K562 (cell line): ENCODE measurements around the gene NPDC1. TPM values are rescaled to one million over a fixed set of nuclear protein-coding genes. Genes with fewer than 3 reads are reported as not detected.

ENCODE experiments used
- ARID4B ChIP-seq: sonication (generic); formaldehyde crosslinking; IDR thresholded peaks from 2 replicates; pipeline ENCODE4 v1.8.0; 2022; ENCODE audit warnings: mild to moderate bottlenecking, missing genetic modification reagents
- CHD1 ChIP-seq: fragments of 200-600 bp; sonication (generic); IDR thresholded peaks from one replicate; pipeline ENCODE4 v1.6.1; 2012; ENCODE audit warnings: mild to moderate bottlenecking, moderate library complexity, low read length, inconsistent platforms
- CHD4 ChIP-seq: fragments of 200-600 bp; sonication (generic); IDR thresholded peaks from 3 replicates; pipeline ENCODE4 v1.6.1; 2012; ENCODE audit warnings: low read depth, mild to moderate bottlenecking, mixed read lengths, low read length, inconsistent platforms; ENCODE audit not compliant: insufficient read depth, insufficient replicate concordance, poor library complexity, severe bottlenecking
- CREB1 ChIP-seq, 2 experiments: sonication (generic) in 1 of 2; formaldehyde crosslinking in 1 of 2; IDR thresholded peaks; 2 replicates each; pipeline versions ENCODE4 v1.6.1 to v1.8.0; 2012 to 2022; ENCODE audit warnings: inconsistent platforms in 1 of 2, mild to moderate bottlenecking in 1 of 2, missing genetic modification reagents in 1 of 2, moderate library complexity in 1 of 2
- FUS ChIP-seq: fragments of 200-400 bp; formaldehyde crosslinking; optimal IDR thresholded peaks from 2 replicates; pipeline ENCODE3; 2017; ENCODE audit warnings: low read depth, low read length
- GABPB1 ChIP-seq: sonication (generic); formaldehyde crosslinking; IDR thresholded peaks from 2 replicates; pipeline ENCODE4 v1.8.0; 2022; ENCODE audit warnings: mild to moderate bottlenecking, missing genetic modification reagents
- HLTF ChIP-seq: fragments of 450-650 bp; IDR thresholded peaks from 2 replicates; pipeline ENCODE4 v1.6.1; 2016
- HNRNPL ChIP-seq: fragments of 200-400 bp; formaldehyde crosslinking; IDR thresholded peaks from 2 replicates; pipeline ENCODE4 v1.6.1; 2017; ENCODE audit warnings: low read depth, mild to moderate bottlenecking, low read length
- MCM5 ChIP-seq: fragments of 450-650 bp; IDR thresholded peaks from 2 replicates; pipeline ENCODE4 v1.6.1; 2016; ENCODE audit warnings: low read depth
- NCOA6 ChIP-seq: fragments of 450-650 bp; IDR thresholded peaks from 2 replicates; pipeline ENCODE4 v1.6.1; 2017; ENCODE audit warnings: mild to moderate bottlenecking
- NFE2 ChIP-seq: IDR thresholded peaks from 2 replicates; pipeline ENCODE4 v1.6.1; 2014; ENCODE audit warnings: antibody characterized with exemption, low read depth
- NR4A1 ChIP-seq, 2 experiments: fragments of 250-450 bp in 1 of 2; fragments of 450-650 bp in 1 of 2; sonication (Bioruptor Pico) in 1 of 2; IDR thresholded peaks; 2 replicates each; pipeline versions ENCODE4 v1.4.0 to v1.6.1; 2016 to 2020; ENCODE audit warnings: mild to moderate bottlenecking in 2 of 2, missing compliant biosample characterization in 1 of 2, missing genetic modification characterization in 1 of 2, moderate library complexity in 1 of 2
- PTRF ChIP-seq: fragments of 450-650 bp; IDR thresholded peaks from 2 replicates; pipeline ENCODE4 v1.6.1; 2016; ENCODE audit warnings: mild to moderate bottlenecking, missing genetic modification characterization, missing compliant biosample characterization
- SMAD4 ChIP-seq: fragments of 250-450 bp; sonication (Bioruptor Pico); conservative IDR thresholded peaks from 2 replicates; pipeline ENCODE4 v1.8.0; 2021; ENCODE audit warnings: inconsistent platforms, mild to moderate bottlenecking, moderate library complexity
- SMARCE1 ChIP-seq: fragments of 450-650 bp; IDR thresholded peaks from 2 replicates; pipeline ENCODE4 v1.7.1; 2016; ENCODE audit warnings: mild to moderate bottlenecking
- SREBF2 ChIP-seq: sonication (generic); formaldehyde crosslinking; IDR thresholded peaks from 2 replicates; pipeline ENCODE4 v1.4.0; 2020; ENCODE audit warnings: mild to moderate bottlenecking, missing genetic modification reagents
- SRSF1 ChIP-seq: fragments of 200-400 bp; formaldehyde crosslinking; IDR thresholded peaks from 2 replicates; pipeline ENCODE4 v1.6.1; 2017; ENCODE audit warnings: mild to moderate bottlenecking, low read depth, low read length, moderate library complexity
- TAF15 ChIP-seq: fragments of 200-400 bp; formaldehyde crosslinking; IDR thresholded peaks from 2 replicates; pipeline ENCODE4 v1.6.1; 2017; ENCODE audit warnings: mild to moderate bottlenecking, low read depth, low read length, moderate library complexity
- ZNF184 ChIP-seq: sonication (generic); formaldehyde crosslinking; IDR thresholded peaks from 2 replicates; pipeline ENCODE4 v1.5.0; 2020; ENCODE audit warnings: missing genetic modification reagents
- ZNF232 ChIP-seq: sonication (generic); formaldehyde crosslinking; IDR thresholded peaks from 2 replicates; pipeline ENCODE4 v1.8.0; 2022; ENCODE audit warnings: mild to moderate bottlenecking, missing genetic modification reagents
- ZNF239 ChIP-seq: fragments of 250-450 bp; sonication (Bioruptor Pico); IDR thresholded peaks from 2 replicates; pipeline ENCODE4 v1.4.0; 2020; ENCODE audit warnings: mild to moderate bottlenecking
- ZNF274 ChIP-seq: IDR thresholded peaks from 2 replicates; pipeline ENCODE4 v1.6.1; 2011; ENCODE audit warnings: low read depth, mild to moderate bottlenecking, low read length, moderate library complexity, borderline replicate concordance
- ZNF395 ChIP-seq: fragments of 200-800 bp; sonication (Bioruptor generic); IDR thresholded peaks from 2 replicates; pipeline ENCODE4 v1.6.1; 2017; ENCODE audit warnings: missing genetic modification characterization, missing compliant biosample characterization
- ZNF444 ChIP-seq: fragments of 250-450 bp; sonication (Bioruptor Pico); IDR thresholded peaks from 2 replicates; pipeline ENCODE4 v1.4.0; 2020; ENCODE audit warnings: mild to moderate bottlenecking, moderate library complexity
- polyA plus RNA-seq, 8 experiments: library from polyadenylated mRNA; depleted of rRNA in 4 of 8; stranded (reverse) in 5 of 8; unstranded in 3 of 8; fragments of >200 nt; fragmentation: Nextera tagmentation in 2 of 8; fragmentation: Illumina TruSeq in 1 of 8; extraction: Ambion mirVana in 2 of 8; extraction: Trizol in 1 of 8; gene quantifications; 2 replicates each; pipeline versions ENCODE4 v1.2.1 to v1.2.3, GENCODE V29; 2011 to 2014; ENCODE audit warnings: inconsistent platforms in 1 of 8, missing spikeins in 1 of 8
- total RNA-seq, 7 experiments: library from RNA; depleted of rRNA in 6 of 7; stranded (reverse); fragments of >200 nt in 6 of 7; fragmentation: Illumina TruSeq in 2 of 7; extraction: Trizol in 2 of 7; gene quantifications; 2 replicates each; pipeline versions ENCODE4 v1.2.1 to v1.2.3, GENCODE V29; 2011 to 2021; ENCODE audit warnings: low replicate concordance in 1 of 7

NPDC1 gene
- total and polyA plus RNA-seq, 9 of the 15 experiments (the other 6 are each of a cell fraction or from before 2014, with no cell fraction given): 0.06 to 2.1 (median 0.53) TPM; not detected in 3

- TF ChIP-seq NR4A1 (CRISPR knock-in tag; IDR thresholded peaks at IDR 0.05) (no peak), NR4A1 (tag; IDR thresholded peaks at IDR 0.05) (no peak), ZNF232 (CRISPR knock-in tag) (no peak), ZNF395 (CRISPR knock-in tag) (no peak), SMAD4 (CRISPR knock-in tag) (no peak), FUS (no peak), HNRNPL (no peak), ZNF239 (CRISPR knock-in tag) (no peak), NCOA6 (no peak), NFE2 (peak; percentile 63; the same call in 1 of the 2 replicates), MCM5 (no peak), PTRF (tag) (no peak), HLTF (no peak), ZNF274 (no peak), SREBF2 (no peak), SRSF1 (no peak), ZNF184 (CRISPR knock-in tag) (no peak), CHD4 (no peak), ARID4B (CRISPR knock-in tag) (no peak), ZNF444 (no peak), TAF15 (no peak), SMARCE1 (no peak), GABPB1 (CRISPR knock-in tag) (no peak), CREB1 (IDR thresholded peaks at IDR 0.05) (peak; percentile 56; the same call in 1 of the 2 replicates), CREB1 (CRISPR knock-in tag; IDR thresholded peaks at IDR 0.05) (no peak), CHD1 (no peak)
Measured at GRCh38 chr9:137021979-137022661, 23.9 kb downstream of the NPDC1 start (continued).
